Osteoblast (primary cell): ENCODE measurements around the gene WDR18. TPM values are rescaled to one million over a fixed set of nuclear protein-coding genes. Genes with fewer than 3 reads are reported as not detected.
A peak's percentile ranks its signal among the peaks of the same experiment; 100 is the strongest.

ENCODE experiments used
- DNase-seq: peaks from one replicate; pipeline ENCODE4 v3.0.0; 2011; ENCODE audit warnings: low spot score, mixed read lengths; ENCODE audit not compliant: insufficient read length; ENCODE audit errors: missing footprints
- H2AFZ ChIP-seq: 2 replicates; pipeline ENCODE4 v1.6.0; 2011; ENCODE audit warnings: mild to moderate bottlenecking, low read length
- H3K27ac ChIP-seq: 2 replicates; pipeline ENCODE4 v1.5.1; 2011; ENCODE audit warnings: mild to moderate bottlenecking, low read depth, low read length, moderate library complexity
- H3K27me3 ChIP-seq: 2 replicates; pipeline ENCODE4 v1.6.0; 2012; ENCODE audit warnings: mild to moderate bottlenecking, control low read depth, inconsistent platforms, low read length, moderate library complexity; ENCODE audit not compliant: insufficient read depth
- H3K36me3 ChIP-seq: 2 replicates; pipeline ENCODE4 v1.5.1; 2011; ENCODE audit warnings: mild to moderate bottlenecking, low read length, control low read depth, moderate library complexity; ENCODE audit not compliant: insufficient read depth
- H3K4me1 ChIP-seq: 2 replicates; pipeline ENCODE4 v1.5.1; 2011; ENCODE audit warnings: mild to moderate bottlenecking, low read length, control low read depth, moderate library complexity; ENCODE audit not compliant: insufficient read depth
- H3K4me2 ChIP-seq: 2 replicates; pipeline ENCODE4 v1.6.0; 2011; ENCODE audit warnings: mild to moderate bottlenecking, low read length; ENCODE audit not compliant: insufficient read depth
- H3K4me3 ChIP-seq: fragments of 200-600 bp; sonication (generic); 3 replicates; pipeline ENCODE4 v1.5.1; 2012; ENCODE audit warnings: mild to moderate bottlenecking, low read length, inconsistent platforms; ENCODE audit not compliant: insufficient read depth
- H3K79me2 ChIP-seq: 2 replicates; pipeline ENCODE4 v1.6.0; 2012; ENCODE audit warnings: mild to moderate bottlenecking, low read length, control low read depth, inconsistent platforms; ENCODE audit not compliant: insufficient read depth
- H3K9me3 ChIP-seq: 2 replicates; pipeline ENCODE4 v1.5.1; 2011; ENCODE audit warnings: low read depth, low read length, control low read depth
- H4K20me1 ChIP-seq: 2 replicates; pipeline ENCODE4 v1.6.0; 2012; ENCODE audit warnings: mild to moderate bottlenecking, low read length, control low read depth; ENCODE audit not compliant: insufficient read depth
- total RNA-seq: library from RNA; depleted of rRNA; stranded (reverse); fragments of >200 nt; gene quantifications from 2 replicates; pipeline ENCODE4 v1.2.3, GENCODE V29; 2012
- TF ChIP-seq, protein P1 (sequence below): IDR thresholded peaks from 2 replicates; pipeline ENCODE4 v1.5.1; 2011; ENCODE audit warnings: mild to moderate bottlenecking, low read depth, low read length, moderate library complexity; ENCODE audit errors: extremely low read depth

WDR18 gene
- total RNA-seq, 1 donor, result 45.6 TPM

DNA sequence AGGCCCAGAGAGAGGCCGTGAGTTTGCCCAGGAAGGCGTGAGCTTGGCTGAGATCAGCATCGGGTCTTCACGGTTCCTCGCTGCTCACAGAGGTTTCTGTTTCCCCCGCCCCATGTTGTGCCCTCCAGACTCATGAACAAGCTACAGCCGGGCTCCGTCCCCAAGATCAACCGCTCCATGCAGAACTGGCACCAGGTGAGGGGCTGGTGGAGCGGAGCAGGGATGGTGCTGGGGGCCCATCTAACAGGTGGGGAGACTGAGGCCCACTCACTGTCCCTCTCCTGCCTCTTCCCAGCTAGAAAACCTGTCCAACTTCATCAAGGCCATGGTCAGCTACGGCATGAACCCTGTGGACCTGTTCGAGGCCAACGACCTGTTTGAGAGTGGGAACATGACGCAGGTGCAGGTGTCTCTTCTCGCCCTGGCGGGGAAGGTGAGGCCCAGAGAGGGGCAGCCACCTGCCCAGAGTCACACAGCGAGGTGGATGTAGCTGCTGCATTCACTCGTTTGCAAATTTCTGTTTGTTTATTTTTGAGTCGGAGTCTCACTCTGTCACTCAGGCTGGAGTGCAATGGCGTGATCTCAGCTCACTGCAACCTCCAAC lies 48.2 kb downstream of the WDR18 start:
- Histone ChIP-seq H3K4me3 (no peak overlapping the region), H3K4me2 (no peak overlapping the region), H2AFZ (no peak overlapping the region), H3K9me3 (no peaks in the 10 kb centered on the region), H3K27ac (no peak overlapping the region), H3K36me3 (peaks cover 41% of the 10 kb centered on the region), H3K27me3 (no peaks in the 10 kb centered on the region), H4K20me1 (peaks cover 53% of the 10 kb centered on the region), H3K79me2 (peaks cover 56% of the 10 kb centered on the region), H3K4me1 (peaks cover 6% of the 10 kb centered on the region)
- TF ChIP-seq, protein P1, sequence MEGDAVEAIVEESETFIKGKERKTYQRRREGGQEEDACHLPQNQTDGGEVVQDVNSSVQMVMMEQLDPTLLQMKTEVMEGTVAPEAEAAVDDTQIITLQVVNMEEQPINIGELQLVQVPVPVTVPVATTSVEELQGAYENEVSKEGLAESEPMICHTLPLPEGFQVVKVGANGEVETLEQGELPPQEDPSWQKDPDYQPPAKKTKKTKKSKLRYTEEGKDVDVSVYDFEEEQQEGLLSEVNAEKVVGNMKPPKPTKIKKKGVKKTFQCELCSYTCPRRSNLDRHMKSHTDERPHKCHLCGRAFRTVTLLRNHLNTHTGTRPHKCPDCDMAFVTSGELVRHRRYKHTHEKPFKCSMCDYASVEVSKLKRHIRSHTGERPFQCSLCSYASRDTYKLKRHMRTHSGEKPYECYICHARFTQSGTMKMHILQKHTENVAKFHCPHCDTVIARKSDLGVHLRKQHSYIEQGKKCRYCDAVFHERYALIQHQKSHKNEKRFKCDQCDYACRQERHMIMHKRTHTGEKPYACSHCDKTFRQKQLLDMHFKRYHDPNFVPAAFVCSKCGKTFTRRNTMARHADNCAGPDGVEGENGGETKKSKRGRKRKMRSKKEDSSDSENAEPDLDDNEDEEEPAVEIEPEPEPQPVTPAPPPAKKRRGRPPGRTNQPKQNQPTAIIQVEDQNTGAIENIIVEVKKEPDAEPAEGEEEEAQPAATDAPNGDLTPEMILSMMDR, result no peak
- no peak for DNase-seq

DNA sequence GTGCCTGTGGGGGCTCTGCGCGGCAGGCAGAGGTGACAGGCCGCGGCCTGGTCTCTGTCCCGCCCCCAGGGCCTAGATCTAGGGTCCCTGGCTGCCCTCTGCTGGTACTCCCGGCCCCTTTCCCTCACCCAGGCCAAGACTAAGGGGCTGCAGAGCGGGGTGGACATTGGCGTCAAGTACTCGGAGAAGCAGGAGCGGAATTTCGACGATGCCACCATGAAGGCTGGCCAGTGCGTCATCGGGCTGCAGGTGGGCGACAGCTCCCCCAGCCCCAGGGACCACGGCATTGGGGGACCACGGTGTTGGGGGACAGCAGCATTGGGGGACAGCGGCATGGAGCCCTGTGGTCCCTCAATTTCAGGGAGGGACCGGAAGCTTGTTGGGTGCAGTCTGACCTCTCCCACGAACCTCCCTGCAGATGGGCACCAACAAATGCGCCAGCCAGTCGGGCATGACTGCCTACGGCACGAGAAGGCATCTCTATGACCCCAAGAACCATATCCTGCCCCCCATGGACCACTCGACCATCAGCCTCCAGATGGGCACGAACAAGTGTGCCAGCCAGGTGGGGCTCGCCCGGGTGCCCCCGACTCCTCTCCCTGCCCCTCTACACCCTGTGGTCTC lies 52.0 kb downstream of the WDR18 start:
- DNase-seq, result no peak
- Histone ChIP-seq H3K36me3 (peaks cover 46% of the 10 kb centered on the region), H3K9me3 (no peaks in the 10 kb centered on the region), H3K79me2 (peaks cover 21% of the 10 kb centered on the region), H3K4me2 (no peak overlapping the region), H3K27ac (no peak overlapping the region), H3K27me3 (no peaks in the 10 kb centered on the region), H3K4me1 (peaks cover 25% of the 10 kb centered on the region), H4K20me1 (peaks cover 48% of the 10 kb centered on the region), H3K4me3 (no peak overlapping the region), H2AFZ (no peak overlapping the region)
- TF ChIP-seq, protein P1, result no peak

- Histone ChIP-seq H3K4me1 (peaks cover 38% of the 10 kb centered on the region), H2AFZ (no peak overlapping the region), H3K4me3 (no peak overlapping the region), H3K36me3 (peaks cover 38% of the 10 kb centered on the region), H3K9me3 (no peaks in the 10 kb centered on the region), H3K79me2 (peaks cover 11% of the 10 kb centered on the region), H3K27ac (peak overlapping the region; percentile 17), H4K20me1 (peaks cover 39% of the 10 kb centered on the region), H3K4me2 (peak overlapping the region; percentile 3), H3K27me3 (no peaks in the 10 kb centered on the region)
- TF ChIP-seq, protein P1, result no peak
- DNase-seq, result no peak
Observed at GRCh38 chr19:1037621-1038064, 53.5 kb downstream of the WDR18 start.

DNA sequence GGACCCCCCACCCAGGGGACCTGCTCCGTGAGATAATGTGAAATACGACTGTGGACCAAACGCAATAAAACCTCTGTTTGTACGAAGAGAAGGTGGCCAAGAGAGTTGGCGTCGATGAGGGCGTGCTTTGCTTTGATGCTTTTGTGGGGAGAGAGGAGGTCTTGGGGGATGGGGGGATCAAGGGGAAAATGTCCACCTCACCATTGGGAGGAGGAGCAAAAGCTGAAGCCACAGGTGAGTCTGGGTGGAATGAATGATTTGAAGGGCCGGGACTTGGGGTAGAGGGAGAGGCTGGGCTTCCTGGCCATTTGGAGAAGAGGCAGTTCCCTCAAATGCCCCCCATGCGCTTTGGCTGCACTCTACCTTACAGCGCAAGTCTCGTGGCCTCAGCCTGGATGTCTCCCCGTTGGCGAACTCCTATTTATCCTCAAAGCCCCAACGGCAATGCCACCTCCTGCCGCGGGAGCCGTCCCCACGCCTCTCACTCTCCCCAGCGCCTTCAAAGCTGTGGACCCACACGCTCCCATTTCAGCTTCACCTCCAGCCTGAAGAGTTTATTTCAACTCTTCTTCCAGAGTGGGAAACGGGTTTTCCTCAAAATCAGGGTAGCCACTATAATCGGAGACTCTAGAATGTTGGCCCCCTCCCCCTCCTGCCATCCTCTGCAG lies 55.0 kb downstream of the WDR18 start:
- Histone ChIP-seq H3K9me3 (no peaks in the 10 kb centered on the region), H3K27me3 (no peaks in the 10 kb centered on the region), H3K79me2 (peaks cover 4% of the 10 kb centered on the region), H3K4me1 (peaks cover 42% of the 10 kb centered on the region), H3K4me2 (peak overlapping the region; percentile 80), H3K4me3 (peak overlapping the region; percentile 68), H3K27ac (no peak overlapping the region), H3K36me3 (peaks cover 29% of the 10 kb centered on the region), H2AFZ (no peak overlapping the region), H4K20me1 (peaks cover 31% of the 10 kb centered on the region)
- TF ChIP-seq, protein P1, result no peak
- DNase-seq, result no peak
